Activated CD8-positive, alpha-beta memory T cell treated with anti-CD3 and anti-CD28 coated beads for 1 hour (primary cell): ENCODE data around the gene PALD1.

Experiments used
- DNase-seq, 2 donors: peaks; one replicate each; pipeline ENCODE4 v3.0.0-alpha.2; 2020; ENCODE audit warnings: low read depth in 1 of 2; ENCODE audit errors: extremely low read depth in 1 of 2

Gene PALD1

DNA sequence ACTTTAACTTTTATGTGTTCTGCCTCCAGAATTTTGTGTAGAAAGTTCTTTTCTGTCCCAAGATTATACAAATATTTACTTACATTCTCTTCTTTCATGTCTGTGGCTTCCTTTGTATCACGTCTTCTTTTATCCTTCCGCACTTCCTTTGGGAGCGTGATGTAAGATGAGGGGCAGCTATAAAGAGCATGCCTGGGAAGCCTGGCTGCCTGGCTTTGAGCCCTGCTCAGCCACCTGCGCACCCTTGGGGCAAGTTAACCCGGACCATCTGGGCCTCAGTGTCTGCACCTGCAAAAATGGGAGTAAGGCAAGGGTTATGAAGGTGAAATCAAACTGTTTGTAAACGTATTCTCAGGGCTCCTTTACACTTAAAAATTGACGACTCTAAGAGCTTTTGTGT lies 25.2 kb downstream of the PALD1 start:
- DNase-seq = no peak

DNA sequence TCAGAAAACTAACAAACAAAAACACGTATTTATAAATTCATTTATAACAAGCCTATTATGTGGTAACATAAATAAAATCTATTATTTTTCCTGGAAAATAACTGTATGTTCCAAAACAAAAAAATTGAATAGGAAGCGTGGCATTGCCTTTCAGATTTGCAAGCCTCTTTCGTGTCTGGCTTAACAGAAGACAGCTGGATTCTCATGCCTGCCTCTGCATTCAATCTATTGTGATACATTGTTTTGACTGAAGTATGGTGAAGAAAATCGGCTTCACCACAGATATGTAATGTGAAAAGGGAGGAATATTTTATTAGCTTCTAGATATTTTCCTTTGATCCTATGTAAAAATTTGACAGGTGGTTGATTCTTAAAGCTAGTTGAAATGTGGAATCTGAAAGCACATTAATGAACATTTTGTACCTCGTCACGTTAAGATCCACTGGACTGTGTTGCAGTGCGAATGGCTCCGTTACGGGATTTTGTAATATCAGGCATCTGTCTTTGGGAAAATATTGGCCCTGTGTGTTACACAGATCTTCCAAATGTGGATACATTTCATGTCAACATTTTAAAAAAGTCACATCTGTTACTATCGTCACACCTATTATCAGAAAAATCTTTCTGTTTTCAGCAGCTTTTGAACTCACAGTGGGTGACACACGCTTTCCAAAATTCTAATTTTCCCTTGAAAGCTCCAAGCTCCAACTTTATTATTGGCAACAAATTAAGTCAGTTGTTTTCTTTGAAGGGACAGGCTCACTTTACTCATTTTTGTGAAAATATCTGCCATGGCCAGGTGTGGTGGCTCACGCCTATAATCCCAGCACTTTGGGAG lies 26.2 kb downstream of the PALD1 start:
- DNase-seq = no peak

DNA sequence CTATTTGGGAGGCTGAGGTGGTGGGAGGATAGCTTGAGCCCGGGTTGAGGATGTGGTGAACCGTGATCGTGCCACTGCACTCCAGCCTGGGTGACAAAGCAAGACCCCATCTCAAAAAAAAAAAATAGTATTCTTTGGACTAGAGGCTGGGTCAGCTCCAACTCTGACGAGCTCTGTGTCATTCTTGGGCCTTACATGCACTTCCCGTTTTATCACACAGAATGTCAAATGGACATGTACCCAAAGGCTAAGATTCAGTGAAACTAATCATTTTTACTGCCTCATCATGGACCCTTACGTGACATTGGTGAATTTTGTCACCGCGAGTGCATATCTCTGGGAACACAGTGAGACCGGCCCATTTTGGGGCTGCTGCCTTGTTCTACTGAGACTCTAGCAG lies 27.3 kb downstream of the PALD1 start:
- no peak for DNase-seq

- no peak for DNase-seq
Measured at GRCh38 chr10:70507966-70508365, 29.4 kb downstream of the PALD1 start.

DNA sequence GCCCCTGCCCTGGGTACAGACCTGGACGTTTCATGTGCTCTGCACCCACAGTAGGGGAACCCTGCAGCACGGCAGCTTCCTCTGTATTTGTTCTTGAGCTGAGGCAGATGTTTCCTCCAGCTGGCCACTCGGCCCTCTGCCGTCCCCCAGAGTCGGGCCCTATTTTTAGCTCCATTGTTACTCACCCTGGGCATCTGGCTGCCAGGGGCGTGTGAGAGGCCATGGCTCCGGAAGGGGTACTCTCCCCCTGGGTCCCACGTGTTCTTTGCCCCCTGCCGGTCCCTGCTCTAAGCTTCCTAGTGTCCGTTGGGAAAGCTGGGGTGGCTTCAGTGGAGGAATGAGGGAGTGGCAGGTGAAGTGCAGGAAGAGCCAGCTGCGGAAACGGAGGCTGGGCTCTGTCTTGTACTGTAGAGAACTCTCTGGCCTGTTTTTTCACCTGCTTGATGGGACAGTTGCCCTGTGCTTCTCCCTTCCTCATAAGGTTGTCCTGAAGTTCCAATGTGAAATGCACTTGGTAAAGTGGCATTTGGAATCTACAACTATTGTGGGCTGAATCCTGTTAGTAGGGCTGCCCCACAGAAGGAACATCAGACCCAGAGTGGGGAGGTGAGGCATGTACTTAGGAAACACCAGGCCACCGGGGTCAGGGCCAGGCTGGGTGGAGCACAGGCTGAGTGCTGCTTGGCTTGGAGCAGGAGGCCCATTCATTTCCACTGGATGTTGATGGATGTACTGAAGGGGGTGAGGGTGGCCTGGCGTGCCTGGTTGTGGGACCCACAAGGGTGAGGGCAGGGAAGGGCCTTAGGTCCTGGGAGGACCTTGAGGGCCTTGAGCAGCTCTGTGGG lies 30.6 kb downstream of the PALD1 start:
- DNase-seq = no peak

- no peak for DNase-seq
Measured at GRCh38 chr10:70509757-70510147, 31.2 kb downstream of the PALD1 start.

GRCh38 chr10:70510453-70510852 lies 31.9 kb downstream of the PALD1 start:
- DNase-seq = no peak

DNA sequence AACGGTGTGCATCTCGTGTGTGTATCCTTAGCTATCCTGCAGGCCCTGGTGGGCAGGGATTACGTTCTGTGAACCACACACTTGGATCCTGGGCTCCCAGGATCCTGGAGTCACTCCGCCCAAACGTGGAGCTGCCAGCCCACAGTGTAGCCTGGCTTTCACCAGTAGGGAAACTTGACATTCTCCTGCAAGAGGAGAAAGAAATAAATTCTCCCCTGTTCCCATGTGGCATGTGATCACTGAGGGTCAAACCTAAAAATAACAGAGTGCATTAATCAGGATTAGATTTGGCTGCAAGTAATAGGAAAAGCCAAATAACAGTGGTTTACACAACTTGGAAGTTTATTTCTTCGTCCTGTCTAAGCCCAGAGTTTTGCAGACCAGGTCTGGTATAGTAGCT lies 32.3 kb downstream of the PALD1 start:
- DNase-seq = no peak

DNA sequence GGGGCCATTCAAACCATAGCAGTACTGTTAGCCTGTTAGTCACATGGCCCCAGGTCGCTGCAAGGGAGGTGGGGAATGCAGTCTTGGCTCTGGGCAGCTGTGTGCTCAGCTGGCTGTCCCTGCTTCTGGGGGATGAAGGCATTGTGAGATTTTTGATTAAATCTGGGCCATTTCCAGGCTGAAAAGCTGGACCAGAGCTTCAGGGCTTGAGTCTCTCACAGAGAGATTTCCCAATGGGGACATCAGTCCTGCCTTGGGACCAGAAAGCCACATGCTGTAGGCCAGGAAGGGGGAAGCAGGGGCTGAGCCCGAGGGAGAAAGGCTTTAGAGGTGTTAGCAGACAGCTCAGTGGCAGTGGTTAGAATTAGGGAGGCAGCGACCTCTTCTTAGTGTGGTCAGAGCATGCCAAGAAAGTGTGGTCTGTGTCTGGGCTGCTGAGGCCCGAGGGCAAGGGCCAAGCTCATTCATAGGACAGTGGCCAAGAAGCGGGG lies 33.6 kb downstream of the PALD1 start:
- no peak for DNase-seq

GRCh38 chr10:70513848-70514309 lies 35.3 kb downstream of the PALD1 start:
- DNase-seq = no peak

DNA sequence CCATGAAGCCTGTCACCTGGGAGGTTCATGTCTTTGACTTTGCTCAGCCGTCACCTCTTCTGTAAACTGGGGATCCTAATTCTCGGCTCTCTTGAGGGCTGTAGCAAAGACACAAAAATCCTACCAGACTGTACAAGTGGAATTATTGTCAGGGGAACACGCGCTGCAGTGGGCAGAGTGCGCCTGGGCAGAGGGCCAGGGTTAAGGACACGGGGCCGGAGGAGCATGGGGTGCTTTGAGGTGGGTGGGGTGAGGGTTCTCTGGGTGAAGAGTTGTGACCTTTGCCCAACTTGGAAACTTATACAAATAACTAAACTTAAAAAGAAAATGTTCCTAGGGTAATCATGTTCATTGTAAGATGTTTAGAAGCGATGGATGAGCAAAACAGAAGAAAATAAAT lies 36.0 kb downstream of the PALD1 start:
- no peak for DNase-seq

GRCh38 chr10:70515035-70515667 lies 36.6 kb downstream of the PALD1 start:
- DNase-seq = no peak

DNA sequence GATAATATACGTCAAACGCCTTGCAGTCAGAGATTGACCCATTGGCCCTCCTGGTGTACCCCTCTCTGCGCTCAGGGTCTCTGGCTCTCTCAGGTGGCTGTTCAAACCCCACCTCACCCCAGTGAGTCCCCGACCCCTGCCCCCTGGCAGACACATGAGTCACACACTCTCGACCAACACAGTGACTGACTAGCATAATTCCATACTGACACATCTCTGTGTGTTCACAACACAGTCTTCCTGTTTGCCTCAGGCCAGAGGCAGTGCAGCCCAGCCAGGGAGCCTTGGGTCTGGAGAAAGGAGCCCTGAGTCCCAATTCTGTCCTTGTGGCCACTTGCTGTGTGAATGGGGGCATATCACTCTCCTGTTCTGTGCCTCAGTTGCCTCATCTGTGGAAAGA lies 40.1 kb downstream of the PALD1 start:
- no peak for DNase-seq

DNA sequence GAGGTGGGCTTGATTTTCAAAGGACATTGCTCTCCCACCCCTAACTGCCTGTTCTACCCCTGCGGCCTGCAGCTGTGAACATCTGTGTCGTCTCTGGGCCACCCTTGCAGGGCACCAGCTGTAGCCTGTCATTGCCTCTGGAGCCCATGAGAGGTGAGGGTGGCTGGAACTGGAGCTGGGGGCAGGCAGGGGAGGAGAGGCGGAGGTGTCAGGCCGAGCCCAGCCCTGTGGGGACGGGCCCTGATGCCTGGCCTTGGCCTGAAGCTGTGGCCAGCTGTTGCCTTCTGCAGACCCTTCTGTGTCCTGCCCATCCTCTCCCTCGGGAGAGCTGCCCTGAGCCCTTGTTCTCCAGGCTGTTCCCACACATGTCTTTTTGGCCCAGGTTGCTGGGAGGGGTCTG lies 44.5 kb downstream of the PALD1 start:
- no peak for DNase-seq

- no peak for DNase-seq
Measured at GRCh38 chr10:70523549-70523948, 45.0 kb downstream of the PALD1 start.

DNA sequence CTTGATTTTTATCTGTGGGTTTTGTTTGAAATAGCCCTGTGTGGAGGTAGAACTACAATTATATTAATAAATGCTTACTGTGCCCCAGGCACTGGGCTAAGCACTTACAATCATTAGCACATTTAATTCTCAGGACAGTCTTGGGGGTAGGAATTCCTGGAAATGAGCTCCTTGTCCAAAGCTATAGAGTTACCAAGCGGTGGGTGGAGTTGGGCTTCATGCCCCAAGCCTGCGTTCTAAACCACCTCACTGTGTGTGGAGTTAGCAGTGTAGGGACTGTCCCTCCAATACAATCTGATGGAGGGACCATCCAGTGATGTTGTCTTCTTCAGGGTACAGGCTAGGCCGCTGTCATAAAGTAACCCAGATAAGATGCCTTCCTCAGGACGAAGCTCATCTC lies 49.7 kb downstream of the PALD1 start:
- DNase-seq = no peak

GRCh38 chr10:70528741-70529362 lies 50.3 kb downstream of the PALD1 start:
- no peak for DNase-seq

DNA sequence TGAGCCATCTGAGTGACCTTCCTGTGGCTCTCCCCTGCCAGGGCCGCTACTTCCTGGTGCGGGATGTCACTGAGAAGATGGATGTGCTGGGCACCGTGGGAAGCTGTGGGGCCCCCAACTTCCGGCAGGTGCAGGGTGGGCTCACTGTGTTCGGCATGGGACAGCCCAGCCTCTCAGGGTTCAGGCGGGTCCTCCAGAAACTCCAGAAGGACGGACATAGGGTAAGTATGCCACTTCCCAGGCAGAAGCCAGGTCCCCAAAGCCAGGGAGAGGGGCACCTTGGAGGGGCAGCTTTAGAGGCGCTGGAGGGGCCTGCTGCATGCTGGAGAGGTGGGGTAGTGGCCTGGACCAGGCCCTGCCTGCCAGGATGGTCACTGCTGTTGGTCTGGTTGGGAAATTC lies 51.3 kb downstream of the PALD1 start:
- DNase-seq = no peak

DNA sequence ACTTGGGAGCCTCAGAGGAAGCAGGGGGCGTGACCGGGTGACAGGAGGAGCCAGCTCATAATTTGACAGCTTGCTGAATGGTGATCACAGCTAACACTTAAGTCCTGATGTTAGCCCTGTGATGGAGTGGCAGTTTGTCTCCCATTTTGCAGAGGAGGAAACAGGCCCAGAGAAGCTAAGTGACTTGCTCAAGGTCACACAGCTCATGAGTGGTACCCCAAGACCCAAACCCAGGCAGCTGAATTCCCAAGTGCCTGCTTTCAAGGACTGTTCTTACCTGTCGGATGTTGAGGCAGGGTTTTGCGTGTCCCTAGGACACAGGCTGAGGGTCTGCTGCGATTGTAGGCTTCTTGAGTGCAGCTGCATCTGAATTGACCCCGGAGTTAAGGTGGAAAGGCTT lies 51.7 kb downstream of the PALD1 start:
- DNase-seq = no peak

DNA sequence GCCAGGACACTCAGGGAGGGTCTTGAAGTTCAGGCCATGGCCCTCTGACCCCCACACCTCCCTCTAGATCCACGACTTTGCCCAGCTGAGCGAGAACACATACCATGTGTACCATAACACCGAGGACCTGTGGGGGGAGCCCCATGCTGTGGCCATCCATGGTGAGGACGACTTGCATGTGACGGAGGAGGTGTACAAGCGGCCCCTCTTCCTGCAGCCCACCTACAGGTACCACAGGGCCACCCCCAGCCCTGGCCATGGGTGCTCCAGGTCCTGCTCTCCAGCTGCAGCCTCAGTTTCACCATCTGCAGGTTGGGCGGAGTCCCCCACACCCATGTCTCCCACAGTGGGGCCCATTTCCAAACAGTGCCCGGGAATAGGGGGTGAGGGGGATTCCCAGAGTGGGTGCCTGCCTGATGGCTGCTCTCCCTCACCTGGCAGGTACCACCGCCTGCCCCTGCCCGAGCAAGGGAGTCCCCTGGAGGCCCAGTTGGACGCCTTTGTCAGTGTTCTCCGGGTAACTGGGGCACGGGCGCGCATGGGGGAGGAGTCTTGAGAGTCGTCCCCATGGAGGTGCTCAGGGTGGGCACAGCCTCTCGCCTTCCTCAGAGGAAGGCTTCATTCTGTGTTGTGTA lies 54.1 kb downstream of the PALD1 start:
- no peak for DNase-seq

GRCh38 chr10:70533189-70533558 lies 54.6 kb downstream of the PALD1 start:
- no peak for DNase-seq
